Skin of body (tissue), 2 donors: ENCODE data around the gene RAI1. TPM values are rescaled to one million over a fixed set of nuclear protein-coding genes. Genes with fewer than 3 reads are reported as not detected.
"Not testable (repeated sequence)": the region's sequence is repeated elsewhere in the genome, so short reads cannot be mapped to it uniquely, and the experiment has no call there.

Experiments used
- DNase-seq: peaks from one replicate; lab custom pipeline; 2025; lab: John Stamatoyannopoulos, UW
- total RNA-seq: library from RNA; depleted of rRNA; stranded (reverse); fragments of >200 nt; gene quantifications from one replicate; pipeline ENCODE4 v1.2.3, GENCODE V29; 2014

RAI1 gene
- total RNA-seq, 1 donor from 2014 or later = 11.4 TPM

DNA sequence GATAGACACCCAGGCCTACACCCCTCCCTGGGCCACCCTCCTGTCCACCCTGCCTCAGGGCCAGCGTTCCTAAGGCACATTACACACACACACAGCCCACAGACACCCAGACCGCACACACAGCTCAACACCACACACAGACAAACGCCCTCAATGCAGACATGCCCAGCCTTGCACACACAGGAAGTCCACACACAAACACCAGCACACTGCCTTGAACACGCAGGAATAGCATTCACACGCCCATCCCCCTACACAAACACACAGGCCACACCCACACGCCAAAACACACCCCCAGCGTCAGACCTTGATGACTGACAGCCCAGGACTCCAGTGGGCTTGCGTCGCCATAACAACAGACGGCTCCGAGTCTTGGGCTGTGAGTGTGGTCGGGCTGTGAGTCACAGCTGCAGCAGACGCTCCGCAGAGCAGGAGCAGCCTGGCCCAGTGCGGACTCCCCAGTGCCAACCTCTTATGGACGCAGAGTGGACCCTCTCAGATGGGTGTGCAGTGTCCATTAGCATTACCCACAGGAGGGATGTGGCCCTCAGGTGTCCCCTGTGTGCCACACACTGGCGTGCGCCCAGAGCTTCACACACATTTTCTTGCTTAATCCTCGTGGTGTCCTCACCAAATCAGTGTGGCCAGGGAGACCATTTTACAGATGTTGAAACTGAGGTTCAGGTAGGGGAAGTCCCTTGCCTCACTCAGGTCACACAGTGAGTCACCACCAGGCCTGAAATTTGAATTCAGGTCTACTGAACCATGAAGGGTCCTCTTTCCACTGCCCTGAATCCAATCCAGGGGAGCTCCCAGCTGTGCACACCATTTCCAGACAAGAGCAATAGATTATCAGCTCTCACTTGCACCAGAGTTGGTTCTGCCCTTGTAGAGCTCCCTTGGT is 17.8 kb upstream of the RAI1 start:
- peak; percentile 54 for DNase-seq

DNA sequence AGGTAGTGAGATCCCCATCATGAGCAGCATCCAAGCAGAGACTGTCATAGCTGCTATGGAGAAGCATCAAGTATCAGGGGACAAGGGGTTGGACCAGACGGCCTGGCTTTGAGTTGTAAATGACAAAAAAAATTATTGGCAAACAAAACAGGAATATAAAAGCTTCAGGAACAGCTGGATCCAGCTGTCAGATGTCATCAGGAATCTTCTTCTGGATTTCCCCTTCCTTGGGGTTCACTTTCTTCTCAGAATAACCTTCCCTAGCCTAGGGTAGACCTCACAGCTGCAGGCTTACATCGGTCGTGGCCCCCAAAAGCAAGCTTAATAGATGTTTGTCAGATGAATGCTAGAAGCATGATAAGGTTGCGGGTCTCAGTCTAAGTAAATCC is 17.2 kb upstream of the RAI1 start:
- no peak for DNase-seq

DNA sequence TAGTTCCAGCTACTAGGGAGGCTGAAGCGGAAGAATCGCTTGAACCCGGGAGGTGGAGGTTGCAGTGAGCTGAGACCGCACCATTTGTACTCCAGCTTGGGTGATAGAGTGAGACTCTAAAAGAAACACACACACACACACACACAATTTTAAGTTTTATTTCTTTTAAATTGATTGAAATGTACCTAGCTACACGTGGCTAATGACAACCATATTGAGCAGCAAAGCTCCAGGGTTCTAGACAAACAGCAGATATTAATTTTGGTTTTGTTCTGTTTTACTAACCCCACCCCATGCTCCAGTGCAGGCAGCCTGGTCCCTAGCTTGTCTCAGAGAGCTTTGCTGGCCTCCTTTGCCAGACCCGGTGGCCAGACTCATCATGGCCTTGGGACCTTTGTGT is 16.0 kb upstream of the RAI1 start:
- no peak for DNase-seq

DNA sequence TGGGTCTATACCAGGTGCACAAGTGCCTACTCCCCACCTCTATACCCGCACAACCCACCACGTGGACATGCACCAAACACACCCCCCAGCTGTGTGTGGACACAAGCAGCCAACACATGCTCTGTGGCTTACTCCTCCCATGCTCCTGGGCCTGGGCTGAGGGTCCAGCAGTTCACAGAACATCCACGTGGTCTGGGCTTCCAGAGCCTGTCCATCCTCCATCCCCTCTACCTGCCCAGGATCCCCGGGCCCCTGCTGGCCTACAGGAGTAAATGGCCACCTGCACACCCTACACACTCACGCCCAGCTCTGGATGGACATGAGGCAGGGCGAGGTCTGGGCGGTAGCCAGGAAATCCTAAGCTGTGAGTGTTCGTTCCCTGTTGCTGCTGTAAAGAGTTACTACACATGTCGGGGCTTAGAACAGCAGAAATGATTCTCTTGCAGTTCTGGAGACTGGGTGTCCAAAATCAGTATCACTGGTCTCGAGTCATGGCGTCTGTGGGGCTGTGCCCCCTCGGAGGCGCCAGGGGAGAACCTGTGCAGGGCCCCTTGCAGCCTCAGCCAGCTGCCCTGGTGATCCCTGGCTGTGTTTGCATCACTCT is 15.0 kb upstream of the RAI1 start:
- DNase-seq = no peak

DNA sequence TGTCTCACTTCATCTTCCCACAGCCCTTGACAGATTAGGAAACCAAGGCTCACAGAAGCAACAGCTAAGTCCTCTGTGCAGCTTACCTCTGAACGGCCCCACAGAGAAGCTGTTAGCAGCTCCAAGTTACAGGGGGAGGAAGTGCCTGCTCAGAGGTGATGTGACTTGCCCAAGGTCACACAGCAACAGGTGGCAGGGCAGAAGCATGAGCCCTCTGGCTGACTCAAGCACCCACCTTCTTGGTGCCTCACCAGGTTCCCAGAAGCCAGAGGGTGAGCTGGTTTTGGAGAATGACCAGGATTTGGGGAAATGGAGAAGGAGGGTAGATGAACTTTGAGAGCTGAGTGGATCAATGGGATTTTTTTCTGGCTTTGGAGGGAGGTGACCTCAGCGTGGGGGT is 14.0 kb upstream of the RAI1 start:
- DNase-seq = no peak

DNA sequence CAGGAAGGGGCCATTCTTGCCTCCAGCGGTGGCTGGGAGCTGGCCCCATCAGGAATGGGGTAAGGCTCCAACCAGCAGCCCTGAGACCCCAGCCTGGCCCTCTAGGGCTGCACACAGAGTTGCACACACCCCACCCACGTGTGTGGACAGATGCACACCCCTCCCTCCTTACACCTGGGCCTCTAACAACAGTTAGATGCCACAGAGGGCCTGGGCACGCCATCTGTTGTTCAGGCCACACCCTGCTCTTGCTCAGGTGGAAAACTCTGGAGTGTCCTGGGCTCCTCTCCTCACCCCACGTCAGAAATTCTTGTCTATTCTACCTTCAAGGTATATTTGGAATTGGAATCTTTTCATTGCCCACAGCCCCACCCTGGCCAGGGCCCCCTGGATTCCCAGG is 13.3 kb upstream of the RAI1 start:
- DNase-seq = no peak

DNA sequence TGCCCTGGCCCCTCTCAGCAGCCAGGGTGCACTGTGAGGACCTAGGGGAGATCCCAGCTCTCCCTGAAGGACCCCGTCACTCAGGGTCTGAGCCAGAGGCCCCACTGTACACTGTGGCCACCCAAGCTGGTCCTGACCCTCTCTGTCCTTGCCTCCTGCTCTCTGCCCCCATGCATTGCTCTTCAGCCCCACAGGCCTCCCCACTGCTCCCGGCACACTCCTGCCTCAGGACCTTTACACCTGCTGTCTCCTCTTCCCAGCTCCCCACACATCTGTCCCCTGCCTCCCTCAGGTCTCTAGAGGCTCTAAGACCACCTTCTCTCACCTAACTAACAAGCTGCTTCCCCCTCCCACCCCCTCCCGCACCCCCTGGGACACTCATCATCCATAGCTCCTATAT is 12.9 kb upstream of the RAI1 start:
- no peak for DNase-seq

DNA sequence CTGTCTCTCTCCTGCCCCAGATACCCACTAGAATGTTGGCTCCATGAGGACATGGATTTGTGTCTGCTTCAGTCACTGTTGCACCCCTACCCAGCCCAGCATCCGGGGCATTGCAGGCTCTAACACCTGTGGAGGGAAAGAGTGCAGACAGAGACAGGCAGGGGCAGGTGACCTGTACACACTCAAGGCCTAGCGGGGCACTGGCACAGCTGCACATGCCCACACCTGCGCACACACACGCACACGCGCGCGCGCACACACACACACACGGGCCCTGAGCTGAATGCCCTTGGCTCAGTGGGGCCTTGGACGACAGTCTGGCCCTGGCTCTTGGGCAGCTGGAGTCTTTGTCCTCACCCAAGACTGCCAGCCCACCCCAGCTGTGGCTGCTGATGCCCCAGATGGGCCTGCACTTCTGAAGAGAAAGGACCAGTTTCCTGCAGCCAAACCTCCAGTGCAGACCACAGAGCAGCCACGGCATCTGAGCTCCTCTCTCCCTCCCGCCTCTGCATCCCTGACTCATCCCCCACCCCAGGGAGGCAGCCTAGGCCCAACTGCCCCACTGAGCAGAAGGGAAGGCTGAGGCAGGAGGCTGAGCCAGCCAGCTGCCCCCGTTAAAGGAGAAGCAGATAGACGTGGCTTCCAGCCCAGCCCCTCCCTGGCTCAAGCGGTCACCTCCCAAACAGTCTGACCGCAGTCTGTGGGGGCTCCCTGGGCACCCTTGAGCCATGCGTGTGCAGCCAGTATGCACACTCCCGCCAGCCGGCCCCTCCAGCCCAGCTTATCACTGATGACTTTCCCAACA is 12.3 kb upstream of the RAI1 start:
- DNase-seq = no peak

DNA sequence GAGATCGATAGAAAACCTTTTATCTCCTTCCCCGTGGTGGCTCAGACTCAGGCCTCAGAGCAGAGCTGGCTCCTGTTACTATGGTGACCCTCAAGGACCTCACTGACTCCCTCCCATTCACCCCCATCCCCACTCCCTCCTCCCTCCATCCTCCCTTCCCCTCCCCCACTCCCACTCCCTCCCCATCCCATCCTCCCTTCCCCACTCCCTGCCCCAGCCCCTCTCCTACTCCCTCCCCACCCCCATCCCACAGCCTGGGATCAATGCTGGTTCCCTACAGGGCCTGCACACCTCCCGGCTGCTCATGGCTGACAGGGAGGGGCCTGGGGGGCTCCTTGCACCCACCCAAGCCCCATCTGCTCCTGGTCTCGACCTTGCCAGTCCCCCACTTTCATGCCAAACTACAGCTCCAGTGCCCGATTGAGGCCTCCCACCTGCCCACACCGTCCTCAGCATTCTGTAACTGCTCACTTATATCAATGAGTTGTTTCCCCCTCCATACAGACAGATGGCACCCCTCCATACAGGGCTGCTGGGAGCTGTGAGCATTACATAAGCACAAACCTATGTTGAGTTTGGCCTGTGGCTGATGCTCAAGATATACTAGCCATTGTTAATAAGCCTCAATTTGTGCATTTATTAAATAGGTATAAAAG is 11.6 kb upstream of the RAI1 start:
- no peak for DNase-seq

DNA sequence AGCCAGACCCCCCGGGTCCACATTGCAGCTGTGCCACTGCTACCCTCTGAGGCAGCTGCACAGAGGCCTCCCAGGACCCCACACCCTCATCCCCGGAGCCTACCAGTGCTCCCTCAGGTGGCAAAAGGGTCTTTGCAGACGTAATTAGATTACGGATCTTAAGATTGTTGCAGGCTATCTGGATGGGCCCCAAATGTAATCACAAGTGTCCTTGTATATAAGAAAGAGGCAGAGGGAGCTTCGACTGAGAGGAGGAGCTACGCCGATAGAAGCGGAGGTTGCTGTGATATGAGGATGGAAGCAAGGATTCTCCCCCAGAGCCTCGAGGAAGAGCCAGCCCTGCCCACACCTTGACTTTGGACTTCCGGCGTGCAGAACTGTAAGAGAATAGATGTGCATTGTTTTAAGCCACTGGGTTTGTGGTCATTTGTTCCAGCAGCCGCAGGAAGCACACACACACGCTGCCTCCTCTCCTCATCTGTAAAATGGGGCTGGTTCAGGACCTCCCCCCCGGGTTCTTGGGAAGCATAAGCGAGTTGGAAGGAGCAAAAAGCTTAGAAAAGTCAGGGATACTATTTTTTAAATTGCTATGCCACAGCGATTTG is 10.5 kb upstream of the RAI1 start:
- no peak for DNase-seq

DNA sequence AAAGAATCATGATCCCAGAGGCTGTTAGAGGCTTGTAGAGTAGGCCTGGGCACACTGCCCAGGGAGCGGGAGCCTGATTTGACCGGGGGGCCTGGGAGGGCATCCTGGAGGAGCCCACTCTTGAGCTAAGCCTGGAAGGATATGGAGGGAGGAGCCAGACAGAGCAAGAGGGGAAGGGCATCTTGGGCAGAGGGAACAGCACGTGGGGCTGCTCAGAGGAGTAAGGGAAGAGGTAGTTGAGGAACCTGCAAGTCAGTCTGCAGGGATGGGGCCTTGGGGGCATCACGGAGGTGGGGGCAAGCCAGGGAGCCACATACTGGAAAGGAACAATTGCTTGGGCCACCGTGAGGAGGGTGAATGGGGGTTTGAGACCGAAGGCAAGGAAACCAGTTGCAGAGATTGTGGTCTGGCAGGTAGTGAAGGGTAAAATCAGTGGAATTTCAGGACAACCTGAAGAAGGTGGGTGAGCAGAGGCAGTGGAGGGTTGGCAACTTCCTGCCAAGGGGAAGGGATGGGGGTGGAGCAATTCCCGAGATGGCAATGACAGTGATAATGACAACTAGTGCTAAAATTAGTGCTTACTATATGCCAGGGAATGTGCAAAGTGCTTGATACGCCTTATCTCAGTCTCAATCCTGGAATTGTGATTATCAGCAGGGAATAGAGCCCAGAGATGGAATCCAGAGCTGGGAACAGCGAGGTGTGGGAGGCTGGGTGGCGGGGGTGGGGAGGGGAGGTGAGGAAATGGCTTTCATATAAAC is 9.7 kb upstream of the RAI1 start:
- no peak for DNase-seq

DNA sequence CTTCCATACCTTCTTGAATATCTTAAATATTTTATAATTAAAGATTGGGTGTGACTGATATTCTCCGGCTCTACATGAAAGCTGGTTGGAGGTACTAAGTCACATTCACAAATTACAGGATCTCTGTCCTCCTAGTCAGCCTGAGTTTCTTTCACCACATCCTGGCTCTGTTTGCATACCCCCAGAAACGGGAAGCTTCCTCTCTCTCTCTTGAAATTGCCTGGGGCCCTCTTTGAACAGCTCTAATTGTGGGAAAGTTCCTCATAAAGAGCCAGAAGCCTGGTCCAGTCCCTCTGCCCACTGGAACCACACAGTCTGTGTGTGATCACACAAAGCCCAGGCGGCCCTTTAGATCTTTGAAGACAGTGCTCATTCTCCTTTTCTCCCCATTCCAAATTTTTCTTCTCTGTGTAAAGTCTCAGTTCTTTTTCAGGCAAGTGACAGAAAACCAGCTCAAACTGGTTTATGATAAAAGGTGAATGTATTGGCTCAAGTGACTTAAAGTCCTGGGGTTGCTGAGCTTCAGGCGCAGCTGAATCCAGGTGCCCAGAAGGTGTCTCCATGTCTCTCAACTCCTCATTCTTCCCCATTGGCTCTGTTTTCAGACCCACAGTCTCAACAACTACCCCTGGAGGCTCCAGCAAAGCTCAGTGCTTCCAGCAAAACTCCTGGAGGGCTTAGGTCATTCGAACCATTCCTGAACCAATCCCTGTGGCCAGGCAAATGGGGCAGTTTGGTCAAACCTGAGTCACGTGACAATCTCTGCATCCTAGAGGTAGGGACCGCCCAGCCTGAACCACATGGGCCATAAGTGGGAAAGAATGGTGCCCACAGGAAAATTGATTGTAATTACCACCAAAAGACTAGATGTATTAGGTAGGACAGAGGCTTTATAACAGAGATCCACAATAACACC is 8.5 kb upstream of the RAI1 start:
- DNase-seq = no peak

DNA sequence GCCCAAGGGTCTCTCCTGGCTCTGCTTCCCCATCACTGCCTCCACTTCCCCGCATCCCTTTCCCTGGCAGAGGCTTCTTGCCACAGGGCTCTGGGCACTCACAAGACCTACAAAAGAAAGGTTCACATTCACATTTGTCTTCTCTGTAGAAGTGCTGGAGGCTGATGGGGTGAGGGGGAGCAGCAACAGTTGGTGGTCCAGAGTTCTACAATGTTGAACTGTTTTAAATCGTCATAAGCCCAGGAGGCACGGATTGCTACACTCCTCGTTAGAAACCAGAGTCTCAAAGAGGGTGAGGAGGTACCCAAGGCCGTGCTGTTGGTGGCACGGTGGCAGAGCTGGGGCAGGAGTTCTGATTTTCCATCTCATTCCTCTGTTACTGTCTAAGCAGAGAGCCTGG is 5.8 kb upstream of the RAI1 start:
- DNase-seq = no peak

DNA sequence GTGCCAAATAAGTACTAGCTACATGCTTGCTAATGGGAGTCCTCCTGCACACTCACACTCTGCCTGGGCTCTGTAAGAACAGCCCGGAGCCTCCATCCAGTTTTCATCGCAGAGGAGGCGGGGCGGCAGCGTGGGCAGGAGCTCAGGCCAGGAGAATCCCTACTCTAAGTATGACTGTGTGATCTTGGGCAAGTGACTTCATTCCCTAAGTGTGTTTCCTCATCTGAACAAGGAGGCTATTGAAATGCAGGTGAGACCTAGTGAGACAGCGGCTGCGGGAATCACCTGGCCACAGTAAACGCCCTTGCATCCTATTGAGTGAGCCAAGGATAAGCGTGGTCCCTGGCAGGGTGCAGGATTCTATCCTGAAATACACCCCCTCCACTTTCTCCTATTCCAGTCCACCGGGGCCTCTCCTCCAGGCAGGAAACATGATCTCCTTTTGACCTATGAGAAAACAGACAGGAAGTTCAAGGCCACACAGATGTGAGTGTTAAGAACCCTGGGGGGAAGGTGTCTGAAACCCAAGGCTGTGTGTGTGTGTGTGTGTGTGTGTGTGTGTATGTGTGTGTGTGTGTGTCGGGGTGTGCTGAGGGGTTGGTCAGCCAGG is 5.2 kb upstream of the RAI1 start:
- DNase-seq = no peak

DNA sequence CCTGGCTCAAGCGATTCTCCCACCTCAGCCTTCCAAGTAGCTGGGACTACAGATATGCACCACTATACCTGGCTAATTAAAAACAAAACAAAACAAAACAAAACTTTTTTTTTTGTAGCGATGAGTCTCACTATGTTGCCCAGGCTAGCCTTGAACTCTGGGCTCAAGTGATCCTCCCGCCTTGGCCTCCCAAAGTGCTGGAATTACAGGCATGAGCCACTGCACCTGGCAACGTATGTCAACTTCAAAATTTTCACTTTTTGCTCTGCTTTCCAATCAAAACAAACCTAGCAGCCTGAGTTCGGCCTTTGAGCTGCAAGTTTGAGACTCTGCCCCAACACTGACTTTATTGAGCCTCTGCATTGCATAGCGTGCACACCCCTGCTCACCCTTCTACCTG is 4.5 kb upstream of the RAI1 start:
- no peak for DNase-seq

DNA sequence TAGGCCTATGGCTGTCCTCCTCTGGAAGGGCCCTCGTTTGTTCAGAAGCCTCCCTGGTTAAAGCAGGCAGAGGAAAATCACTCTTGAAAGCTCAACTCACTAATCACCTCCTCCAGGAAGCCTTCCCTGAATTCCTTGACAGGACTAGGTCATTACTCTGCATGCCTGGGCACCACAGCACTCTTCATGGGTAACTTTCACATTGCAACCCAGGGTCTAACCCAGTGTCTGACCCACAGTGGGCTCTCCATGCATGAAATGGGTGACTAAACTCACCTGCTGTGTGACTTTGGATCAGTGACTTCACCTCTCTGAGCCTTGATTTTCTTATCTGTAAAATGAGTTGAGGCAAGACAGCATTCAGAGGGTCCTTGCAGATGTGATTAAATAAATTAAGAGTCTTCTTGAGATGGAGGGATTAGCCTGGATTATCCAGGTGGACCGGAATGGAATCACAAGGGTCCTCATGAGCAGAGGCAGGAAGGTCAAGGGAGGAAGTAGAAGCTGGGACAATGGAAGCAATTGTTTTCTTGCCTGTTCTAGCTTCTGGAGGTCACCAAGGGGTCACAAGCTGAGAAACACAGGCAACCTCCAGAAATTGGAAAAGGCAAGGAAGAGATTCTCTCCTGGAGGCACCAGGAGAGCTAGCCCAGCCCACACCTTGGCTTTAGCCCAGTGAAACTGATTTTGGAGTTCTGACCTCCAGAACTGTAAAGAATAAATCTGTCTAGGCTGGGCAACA is 3.8 kb upstream of the RAI1 start:
- no peak for DNase-seq

DNA sequence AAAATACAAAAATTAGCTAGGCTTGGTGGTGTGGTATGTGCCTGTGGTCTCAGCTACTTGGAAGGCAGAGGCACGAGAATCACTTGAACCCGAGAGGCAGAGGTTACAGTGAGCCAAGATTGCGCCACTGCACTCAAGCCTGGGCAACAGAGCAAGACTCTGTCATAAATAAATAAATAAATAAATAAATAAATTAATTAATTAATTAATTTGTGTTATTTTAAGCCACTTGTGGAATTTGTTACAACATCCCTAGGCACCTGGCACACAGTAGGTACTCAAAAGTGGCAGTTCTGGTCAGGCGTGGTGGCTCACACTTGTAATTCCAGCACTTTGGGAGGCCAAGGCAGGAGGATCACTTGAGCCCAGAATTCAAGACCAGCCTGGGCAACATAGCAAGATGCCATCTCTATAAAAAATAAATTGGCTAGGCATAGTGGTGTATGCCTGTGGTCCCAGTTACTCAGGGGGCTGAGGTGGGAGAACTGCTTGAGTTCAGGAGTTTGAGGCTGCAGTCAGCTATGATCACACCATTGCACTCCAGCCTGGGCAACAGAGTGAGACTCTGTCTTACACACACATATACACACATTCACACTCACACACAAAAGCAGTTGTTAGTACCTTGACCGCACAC is 3.1 kb upstream of the RAI1 start:
- DNase-seq = not testable (repeated sequence)

DNA sequence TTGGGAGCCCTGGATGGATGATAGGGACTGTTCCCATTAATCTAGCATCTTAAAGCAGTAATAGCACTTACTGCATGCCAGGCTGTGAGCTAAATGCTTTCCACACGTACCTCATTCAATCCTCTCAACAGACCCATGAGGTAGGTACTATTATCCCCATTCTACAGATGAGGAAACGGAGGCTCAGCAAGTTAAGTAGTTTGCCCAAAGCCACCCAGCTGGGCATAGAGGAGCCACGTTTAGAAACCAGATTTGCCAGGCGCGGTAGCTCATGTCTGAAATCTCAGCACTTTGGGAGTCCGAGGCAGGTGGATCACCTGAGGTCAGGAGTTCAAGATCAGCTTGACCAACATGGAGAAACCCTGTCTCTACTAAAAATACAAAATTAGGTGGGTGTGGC is 2.0 kb upstream of the RAI1 start:
- DNase-seq = no peak
